H9 (cell line): Measurements from ENCODE around the gene CNN3. TPM values are rescaled to one million over a fixed set of nuclear protein-coding genes. Genes with fewer than 3 reads are reported as not detected.

Experiments
- DNase-seq: peaks from one replicate; pipeline ENCODE4 v3.0.0-alpha.2; 2017
- H2AFZ ChIP-seq: one replicate; pipeline ENCODE4 v1.6.1; 2013; ENCODE audit warnings: mild to moderate bottlenecking, low read length, control low read depth, moderate library complexity
- H2AK5ac ChIP-seq: 2 replicates; pipeline ENCODE4 v1.6.1; 2013; ENCODE audit warnings: low read length, control low read depth, mixed read lengths; ENCODE audit not compliant: insufficient read length
- H2BK120ac ChIP-seq: one replicate; pipeline ENCODE4 v1.6.1; 2013; ENCODE audit warnings: low read depth, mild to moderate bottlenecking, low read length, control low read depth, inconsistent platforms; ENCODE audit not compliant: poor library complexity, severe bottlenecking
- H2BK12ac ChIP-seq: 2 replicates; pipeline ENCODE4 v1.6.1; 2013; ENCODE audit warnings: low read length, control low read depth, mixed read lengths, low read depth; ENCODE audit not compliant: insufficient read length
- H2BK15ac ChIP-seq: 2 replicates; pipeline ENCODE4 v1.6.1; 2013; ENCODE audit warnings: low read depth, low read length, control low read depth
- H2BK20ac ChIP-seq: one replicate; pipeline ENCODE4 v1.6.1; 2013; ENCODE audit warnings: low read depth, mild to moderate bottlenecking, low read length, control low read depth, inconsistent platforms; ENCODE audit not compliant: poor library complexity, severe bottlenecking
- H2BK5ac ChIP-seq: 2 replicates; pipeline ENCODE4 v1.6.1; 2013; ENCODE audit warnings: low read length, control low read depth, mixed read lengths; ENCODE audit not compliant: insufficient read length
- H3K14ac ChIP-seq: 2 replicates; pipeline ENCODE4 v1.6.1; 2013; ENCODE audit warnings: low read length, control low read depth; ENCODE audit not compliant: insufficient read depth
- H3K18ac ChIP-seq: 2 replicates; pipeline ENCODE4 v1.6.1; 2013; ENCODE audit warnings: low read depth, mild to moderate bottlenecking, mixed read lengths, low read length, control low read depth; ENCODE audit not compliant: insufficient read length
- H3K23ac ChIP-seq: 2 replicates; pipeline ENCODE4 v1.6.1; 2013; ENCODE audit warnings: low read length, control low read depth, mixed read lengths, low read depth; ENCODE audit not compliant: insufficient read length
- H3K23me2 ChIP-seq: 2 replicates; pipeline ENCODE4 v1.6.1; 2013; ENCODE audit warnings: low read depth, mild to moderate bottlenecking, mixed read lengths, low read length, control low read depth; ENCODE audit not compliant: insufficient read length, poor library complexity, severe bottlenecking
- H3K27ac ChIP-seq: 2 replicates; pipeline ENCODE4 v1.5.1; 2013; ENCODE audit warnings: low read length, control low read depth, mixed read lengths, low read depth; ENCODE audit not compliant: insufficient read length
- H3K27me3 ChIP-seq: 2 replicates; pipeline ENCODE4 v1.6.1; 2013; ENCODE audit warnings: low read length, control low read depth, inconsistent platforms; ENCODE audit not compliant: insufficient read depth
- H3K4ac ChIP-seq: 2 replicates; pipeline ENCODE4 v1.6.1; 2013; ENCODE audit warnings: low read depth, mild to moderate bottlenecking, control low read depth, inconsistent platforms, low read length, moderate library complexity
- H3K4me1 ChIP-seq: 2 replicates; pipeline ENCODE4 v1.6.1; 2013; ENCODE audit warnings: low read length, control low read depth, inconsistent platforms; ENCODE audit not compliant: insufficient read depth
- H3K4me2 ChIP-seq: 2 replicates; pipeline ENCODE4 v1.6.1; 2013; ENCODE audit warnings: low read length, control low read depth, mixed read lengths; ENCODE audit not compliant: insufficient read length, insufficient read depth
- H3K56ac ChIP-seq: 2 replicates; pipeline ENCODE4 v1.6.1; 2013; ENCODE audit warnings: low read depth, mild to moderate bottlenecking, mixed read lengths, low read length, control low read depth; ENCODE audit not compliant: insufficient read length
- H3K79me1 ChIP-seq: 2 replicates; pipeline ENCODE4 v1.6.1; 2013; ENCODE audit warnings: low read depth, mild to moderate bottlenecking, moderate library complexity, low read length, control low read depth, inconsistent platforms; ENCODE audit not compliant: insufficient read depth, poor library complexity, severe bottlenecking
- H3K79me2 ChIP-seq: 2 replicates; pipeline ENCODE4 v1.6.1; 2013; ENCODE audit warnings: low read length, control low read depth, inconsistent platforms; ENCODE audit not compliant: insufficient read depth
- H3K9ac ChIP-seq: 2 replicates; pipeline ENCODE4 v1.6.1; 2013; ENCODE audit warnings: low read length, control low read depth, mixed read lengths; ENCODE audit not compliant: insufficient read length; ENCODE audit errors: extremely low read depth
- H3K9me3 ChIP-seq: one replicate; pipeline ENCODE4 v1.6.1; 2013; ENCODE audit warnings: low read depth, low read length, inconsistent platforms; ENCODE audit not compliant: control insufficient read depth
- H3T11ph ChIP-seq: one replicate; pipeline ENCODE4 v1.6.1; 2013; ENCODE audit warnings: mild to moderate bottlenecking, low read length, control low read depth, inconsistent platforms
- H4K20me1 ChIP-seq: one replicate; pipeline ENCODE4 v1.6.1; 2013; ENCODE audit not compliant: control insufficient read depth, insufficient read length, insufficient read depth
- H4K5ac ChIP-seq: 2 replicates; pipeline ENCODE4 v1.6.1; 2013; ENCODE audit warnings: low read depth, mild to moderate bottlenecking, mixed read lengths, low read length, control low read depth; ENCODE audit not compliant: insufficient read length
- H4K8ac ChIP-seq: replicated peaks from 2 replicates; pipeline ENCODE4 v1.6.1; 2013; ENCODE audit warnings: low read length, control low read depth, mixed read lengths, low read depth; ENCODE audit not compliant: insufficient read length
- H4K91ac ChIP-seq: 2 replicates; pipeline ENCODE4 v1.6.1; 2013; ENCODE audit warnings: low read depth, mild to moderate bottlenecking, moderate library complexity, mixed read lengths, low read length, control low read depth; ENCODE audit not compliant: insufficient read length
- H3K27ac Mint-ChIP-seq, 3 experiments: 2 replicates in 2 of 3; 3 replicates in 1 of 3; pipeline ENCODE4 v1.8.0; 2020 to 2021; ENCODE audit warnings: mixed read lengths in 3 of 3, mild to moderate bottlenecking in 1 of 3, moderate library complexity in 1 of 3
- H3K27me3 Mint-ChIP-seq: 2 replicates; pipeline ENCODE4 v1.8.0; 2021; ENCODE audit warnings: low read depth, mild to moderate bottlenecking, moderate library complexity, mixed read lengths
- H3K36me3 Mint-ChIP-seq, 3 experiments: 2 replicates in 2 of 3; 3 replicates in 1 of 3; pipeline ENCODE4 v1.8.0; 2020 to 2021; ENCODE audit warnings: low read depth in 3 of 3, mixed read lengths in 3 of 3; ENCODE audit not compliant: insufficient read depth in 1 of 3
- H3K4me1 Mint-ChIP-seq, 2 experiments: 2 replicates each; pipeline ENCODE4 v1.8.0; 2020; ENCODE audit warnings: mixed read lengths in 2 of 2
- H3K4me3 Mint-ChIP-seq, 2 experiments: 2 replicates in 1 of 2; 3 replicates in 1 of 2; pipeline ENCODE4 v1.8.0; 2020 to 2021; ENCODE audit warnings: mild to moderate bottlenecking in 2 of 2, mixed read lengths in 2 of 2, moderate library complexity in 1 of 2
- H3K9me3 Mint-ChIP-seq, 2 experiments: 2 replicates in 1 of 2; 3 replicates in 1 of 2; pipeline ENCODE4 v1.8.0; 2020; ENCODE audit warnings: mild to moderate bottlenecking in 2 of 2, mixed read lengths in 2 of 2, moderate library complexity in 1 of 2
- WGBS: extraction: QIAGEN DNeasy Blood & Tissue Kit; methylation state at CpG from one replicate; pipeline ENCODE4 v1.1.7; 2013; ENCODE audit warnings: missing lambda C conversion rate, low lambda C conversion rate, mixed read lengths; ENCODE audit not compliant: insufficient read length; ENCODE audit errors: extremely low coverage; 5-methylcytosine and 5-hydroxymethylcytosine counted together
- total RNA-seq: library from RNA; stranded (reverse); gene quantifications from 2 replicates; pipeline ENCODE4 v1.2.1, GENCODE V29; 2021
- TF ChIP-seq, protein P1 (sequence below): fragments of 200-600 bp; sonication (generic); conservative IDR thresholded peaks from 3 replicates; pipeline ENCODE4 v1.8.0; 2021; ENCODE audit warnings: antibody characterized with exemption, mild to moderate bottlenecking

The CNN3 gene
- total RNA-seq, 1 experiment from 2014 or later = 279 TPM

DNA sequence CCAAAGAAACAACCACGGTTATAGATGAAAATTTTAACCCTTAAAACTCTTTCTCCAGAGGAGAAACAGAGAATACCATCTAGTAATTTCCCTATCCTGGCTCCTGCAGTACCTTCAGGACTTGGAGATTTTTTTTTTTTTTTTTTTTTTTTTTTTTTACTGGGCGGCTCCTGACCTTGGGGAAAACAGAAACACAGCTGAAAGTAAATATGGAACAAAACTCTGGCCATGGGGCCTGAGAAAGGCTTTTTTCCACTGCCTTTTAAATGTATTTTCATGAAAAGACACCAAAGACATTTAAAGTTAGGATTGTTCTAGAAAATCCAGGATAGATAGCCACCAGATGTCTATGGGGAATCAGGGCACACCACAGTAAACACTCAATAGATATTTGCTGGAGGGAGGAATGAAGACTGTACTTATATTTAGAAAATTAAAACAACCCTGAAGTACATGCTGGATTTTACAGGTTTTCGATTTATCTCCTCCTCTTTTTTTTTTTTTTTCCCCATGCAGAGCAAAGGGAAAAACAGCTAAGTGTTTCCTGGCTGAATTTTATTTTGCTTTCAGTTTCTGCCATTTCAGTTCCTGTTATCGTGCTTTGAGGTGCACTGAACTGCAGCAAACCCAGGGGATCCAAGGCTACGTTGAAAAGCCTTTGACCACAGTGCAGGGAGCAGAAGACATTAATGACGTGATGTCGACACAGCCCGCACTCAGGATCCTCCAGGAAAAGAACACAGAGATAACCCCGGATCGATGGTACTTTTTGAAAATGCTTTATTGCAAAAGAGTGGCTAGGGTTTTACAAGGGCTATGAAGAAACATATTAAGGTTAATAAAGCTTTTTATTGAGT, 35.7 kb upstream of the CNN3 start:
- Histone ChIP-seq H3K4me2 (no peak overlapping the region), H4K20me1 (peaks cover 2% of the 10 kb centered on the region), H2BK5ac (no peak overlapping the region), H3K9ac (no peak overlapping the region), H3K27ac (no peak overlapping the region), H3K23me2 (no peaks in the 10 kb centered on the region), H2AFZ (no peak overlapping the region), H3K4ac (no peak overlapping the region), H4K91ac (no peak overlapping the region), H2AK5ac (no peak overlapping the region), H3K79me1 (no peaks in the 10 kb centered on the region), H3K9me3 (no peaks in the 10 kb centered on the region), H3K23ac (no peak overlapping the region), H3K27me3 (no peaks in the 10 kb centered on the region), H3T11ph (no peak overlapping the region), H3K4me1 (no peaks in the 10 kb centered on the region), H3K14ac (no peak overlapping the region), H4K5ac (no peak overlapping the region), H2BK15ac (no peak overlapping the region), H3K56ac (no peak overlapping the region), H2BK120ac (no peak overlapping the region), H3K79me2 (no peaks in the 10 kb centered on the region), H2BK12ac (no peak overlapping the region), H2BK20ac (no peak overlapping the region), H3K18ac (no peak overlapping the region), H4K8ac (no peak overlapping the region)
- Mint-ChIP-seq H3K4me3 (no peak overlapping the region), H3K27ac (no peak overlapping the region; a peak in 1 of 7 replicates), H3K4me1 (no peaks in the 10 kb centered on the region), H3K9me3 (no peaks in the 10 kb centered on the region), H3K36me3 (no peaks in the 10 kb centered on the region), H3K27me3 (no peaks in the 10 kb centered on the region)
- TF ChIP-seq, protein P1, sequence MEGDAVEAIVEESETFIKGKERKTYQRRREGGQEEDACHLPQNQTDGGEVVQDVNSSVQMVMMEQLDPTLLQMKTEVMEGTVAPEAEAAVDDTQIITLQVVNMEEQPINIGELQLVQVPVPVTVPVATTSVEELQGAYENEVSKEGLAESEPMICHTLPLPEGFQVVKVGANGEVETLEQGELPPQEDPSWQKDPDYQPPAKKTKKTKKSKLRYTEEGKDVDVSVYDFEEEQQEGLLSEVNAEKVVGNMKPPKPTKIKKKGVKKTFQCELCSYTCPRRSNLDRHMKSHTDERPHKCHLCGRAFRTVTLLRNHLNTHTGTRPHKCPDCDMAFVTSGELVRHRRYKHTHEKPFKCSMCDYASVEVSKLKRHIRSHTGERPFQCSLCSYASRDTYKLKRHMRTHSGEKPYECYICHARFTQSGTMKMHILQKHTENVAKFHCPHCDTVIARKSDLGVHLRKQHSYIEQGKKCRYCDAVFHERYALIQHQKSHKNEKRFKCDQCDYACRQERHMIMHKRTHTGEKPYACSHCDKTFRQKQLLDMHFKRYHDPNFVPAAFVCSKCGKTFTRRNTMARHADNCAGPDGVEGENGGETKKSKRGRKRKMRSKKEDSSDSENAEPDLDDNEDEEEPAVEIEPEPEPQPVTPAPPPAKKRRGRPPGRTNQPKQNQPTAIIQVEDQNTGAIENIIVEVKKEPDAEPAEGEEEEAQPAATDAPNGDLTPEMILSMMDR = no peak
- DNase-seq = no peak
- no CpG with 5 or more reads among the region's 10 CpGs for WGBS
